Smooth muscle cell of the coronary artery (primary cell): ENCODE measurements around the gene TMEM121B. TPM values are rescaled to one million over a fixed set of nuclear protein-coding genes. Genes with fewer than 3 reads are reported as not detected.

Experiments
- total RNA-seq: library from RNA; depleted of rRNA; stranded (reverse); fragments of >200 nt; gene quantifications from 2 replicates; pipeline ENCODE4 v1.2.3, GENCODE V29; 2014; ENCODE audit warnings: low replicate concordance

TMEM121B gene
- total RNA-seq, result 0.08 TPM in 1 of 2 replicates, not detected in the other

DNA sequence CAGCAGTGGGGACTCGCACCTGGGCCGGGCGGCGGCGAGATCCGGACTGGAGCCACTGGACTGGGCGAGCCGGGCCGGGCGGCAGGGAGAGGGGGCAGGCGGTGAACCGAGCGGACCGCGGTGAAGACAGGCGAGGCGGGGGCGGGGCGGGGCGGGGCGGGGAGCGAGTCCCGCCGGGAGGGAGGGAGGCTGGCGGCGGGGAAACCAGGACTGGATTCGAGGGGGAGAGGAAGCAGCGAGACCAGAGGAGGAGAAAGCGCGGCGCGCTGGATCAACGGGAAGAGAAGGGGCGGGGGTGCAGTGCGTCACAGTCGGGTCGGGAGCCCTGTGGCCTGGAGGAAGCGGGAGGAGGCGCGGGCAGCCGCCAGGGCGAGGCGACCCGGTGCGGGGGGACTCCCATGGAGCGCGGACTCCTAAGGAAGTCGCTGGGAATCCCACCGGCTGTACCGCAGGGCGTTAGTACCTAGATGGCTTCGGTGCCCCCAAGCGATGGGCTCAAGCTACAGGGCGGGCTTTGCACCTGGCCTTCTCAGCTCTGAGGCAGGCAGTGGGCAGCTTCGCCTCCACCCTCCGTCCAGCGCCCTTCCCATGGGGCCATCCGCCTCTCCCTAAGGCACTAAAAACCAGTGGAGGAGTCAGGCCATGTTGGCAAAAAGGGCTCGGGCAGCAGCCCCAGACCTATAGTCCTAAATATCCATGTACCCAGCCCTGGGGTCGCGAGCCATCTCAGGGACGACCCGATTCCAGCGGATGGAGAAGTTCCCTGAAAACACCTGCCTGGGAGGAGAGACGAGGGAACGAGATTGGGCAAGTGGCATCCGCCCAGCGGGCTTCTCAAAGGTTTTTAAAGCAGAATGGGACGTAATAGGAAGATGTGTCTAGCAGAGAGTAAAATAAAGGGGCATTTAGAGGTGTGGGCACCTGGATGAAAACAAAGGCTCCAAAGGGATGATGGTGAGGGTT, at the start of gene TMEM121B:
Gene TMEM121B (minus strand): TSS at position 128 of the 963 bp plus-strand sequence. CDS start 233 bp downstream, outside the sequence.

DNA sequence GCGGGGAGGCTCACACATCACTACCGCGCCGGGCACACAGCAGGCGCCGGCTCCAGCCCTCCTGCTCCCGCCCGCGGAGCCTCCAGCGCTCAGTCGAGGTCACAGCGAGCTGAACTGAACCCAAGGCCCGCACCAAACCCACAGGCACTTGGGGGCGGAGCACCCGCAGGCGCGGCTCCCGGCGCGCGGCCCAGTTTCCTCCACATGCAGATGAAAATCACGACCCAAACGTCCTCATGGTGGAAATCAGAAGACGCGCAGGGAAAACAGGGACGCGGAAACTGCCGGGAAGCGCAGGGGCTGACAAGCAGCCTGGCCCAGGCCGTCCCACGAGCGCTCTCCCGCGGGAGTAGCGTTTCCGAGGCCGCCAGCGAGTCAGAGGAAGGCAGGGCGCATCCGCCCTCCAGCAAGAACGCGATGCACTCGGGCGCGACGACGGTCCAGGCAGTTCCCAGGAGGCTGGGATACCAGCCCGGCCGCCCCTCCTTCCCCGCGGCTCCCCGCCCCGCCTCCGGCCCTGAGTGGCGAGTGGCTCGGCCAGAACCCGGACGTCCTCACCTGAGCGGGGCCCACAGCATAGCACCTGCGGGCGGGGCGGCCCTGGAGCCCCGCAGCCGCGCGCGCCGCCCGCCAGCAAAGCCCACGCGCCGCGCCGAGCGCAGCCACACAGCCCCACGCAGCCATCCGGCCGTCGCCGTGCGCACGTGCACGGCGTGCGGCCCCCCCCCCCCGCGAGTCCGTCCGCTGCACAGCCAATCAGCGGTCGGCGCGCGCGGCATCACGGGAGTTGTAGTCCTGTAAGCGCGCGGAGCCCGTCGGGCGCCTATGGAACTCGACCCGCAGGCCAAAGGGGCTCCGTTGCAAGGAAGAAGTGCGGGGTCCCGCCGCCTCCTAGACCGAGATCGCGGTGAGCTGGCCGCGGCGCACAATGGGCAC, 37.7 kb upstream of the TMEM121B start, which contains the start of gene HDHD5:
Gene HDHD5 (minus strand): TSS at position 710 of the 936 bp plus-strand sequence. CDS start 26 bp downstream, at position 684.

DNA sequence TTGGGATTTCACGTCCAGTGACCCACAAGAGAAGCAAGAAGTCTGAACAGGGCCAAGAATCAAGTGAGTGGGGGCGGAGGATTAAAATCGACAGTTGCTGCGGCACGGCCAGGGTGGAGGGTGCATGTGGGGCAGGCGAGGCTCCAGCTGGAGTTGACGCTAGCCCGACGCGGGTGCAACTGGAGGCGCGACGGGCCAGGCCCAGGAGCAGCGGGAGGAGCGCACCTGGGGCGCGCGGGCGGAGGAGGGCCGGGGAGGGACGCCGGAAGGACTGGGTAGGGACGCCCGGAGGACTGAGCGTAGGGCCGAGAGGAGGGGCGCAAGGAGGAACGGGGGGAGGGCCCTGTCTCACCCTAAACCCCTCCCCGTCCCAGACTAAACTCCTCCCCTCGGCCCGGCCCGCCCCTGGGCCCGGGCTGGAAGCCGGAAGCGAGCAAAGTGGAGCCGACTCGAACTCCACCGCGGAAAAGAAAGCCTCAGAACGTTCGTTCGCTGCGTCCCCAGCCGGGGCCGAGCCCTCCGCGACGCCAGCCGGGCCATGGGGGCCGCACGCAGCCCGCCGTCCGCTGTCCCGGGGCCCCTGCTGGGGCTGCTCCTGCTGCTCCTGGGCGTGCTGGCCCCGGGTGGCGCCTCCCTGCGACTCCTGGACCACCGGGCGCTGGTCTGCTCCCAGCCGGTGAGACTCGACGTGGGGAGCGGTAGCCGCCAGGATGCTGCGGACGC, 36.4 kb downstream of the TMEM121B start, which contains the start of gene IL17RA:
Gene IL17RA (plus strand): TSS at position 447 of the 723 bp plus-strand sequence. CDS start 92 bp downstream, at position 539.

Other genes with a start within 250 kb of the TMEM121B start
- gene GAB4, start 113.1 kb downstream of the TMEM121B start, total RNA-seq, result not detected in 2 replicates
- 2.9 and 3.7 TPM in 2 replicates for gene IL17RA, start 36.4 kb downstream of the TMEM121B start, total RNA-seq
- 21.2 and 39.7 TPM in 2 replicates for gene HDHD5, start 37.9 kb upstream of the TMEM121B start, total RNA-seq
- 1.8 and 2.5 TPM in 2 replicates for gene ADA2, start 98.1 kb upstream of the TMEM121B start, total RNA-seq
- gene CECR2, start 248.1 kb upstream of the TMEM121B start, total RNA-seq, result under 0.01 and 1.6 TPM in 2 replicates